ENCODE results near the gene CIROP.

The CIROP gene

DNA sequence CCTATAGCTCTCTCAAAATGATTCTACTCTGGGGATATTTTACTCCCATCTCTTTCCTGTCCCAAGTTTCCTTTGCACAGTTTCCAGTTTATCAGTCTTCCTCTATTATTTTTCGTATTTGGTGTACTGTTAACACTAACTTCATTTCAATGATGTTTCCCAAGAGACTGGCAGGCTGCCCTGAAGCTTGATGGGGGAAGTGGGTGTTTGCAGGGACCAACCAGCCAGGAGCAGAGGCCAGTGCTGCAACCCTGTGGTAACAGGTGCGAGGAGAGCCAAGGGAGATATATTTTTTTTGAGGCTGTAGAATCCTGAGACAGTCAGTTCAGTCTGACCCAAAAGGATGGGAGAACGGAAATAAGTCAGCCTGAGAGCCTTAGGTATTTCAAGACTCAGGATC is 26.1 kb upstream of the CIROP start:
- peak; percentile 90 for DNase-seq

- no peak for DNase-seq
Observed at GRCh38 chr14:23129759-23130316, 25.0 kb upstream of the CIROP start.

DNA sequence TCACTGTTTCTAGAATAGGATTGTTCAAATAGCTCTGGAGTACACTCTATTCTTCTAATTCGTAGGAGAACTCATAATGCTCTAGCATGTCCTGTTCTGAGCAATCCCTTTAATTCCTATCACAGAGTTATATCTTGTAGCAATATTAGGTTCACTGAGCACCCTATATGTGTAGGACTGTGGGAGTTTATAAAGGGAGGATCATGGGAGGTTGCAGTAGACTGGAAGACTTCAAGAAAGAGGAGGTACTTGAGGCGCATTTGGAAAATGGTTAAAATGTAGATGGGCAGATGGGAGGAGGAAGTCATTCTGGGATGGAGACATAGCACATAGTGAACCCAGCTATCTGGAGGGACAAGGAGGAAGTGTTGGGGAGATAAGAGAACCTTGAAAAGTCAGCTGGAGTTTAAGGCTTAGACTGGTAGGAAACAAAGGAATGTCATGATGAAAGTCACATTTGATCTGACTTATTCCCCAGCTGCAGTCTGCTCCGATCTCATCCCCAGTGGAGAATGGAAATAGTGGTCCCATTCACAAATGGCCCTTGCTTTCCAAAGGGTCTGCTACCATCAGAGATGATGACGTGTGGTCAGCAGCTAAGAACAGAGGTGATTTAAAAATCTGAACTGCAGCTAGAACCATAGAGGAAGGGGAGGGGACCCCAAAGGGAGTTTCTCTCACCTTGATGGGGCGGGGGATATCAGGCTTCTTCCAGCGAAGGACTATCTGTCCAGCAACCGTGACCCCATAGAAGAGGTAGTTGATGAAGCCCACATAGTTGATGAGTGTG is 24.4 kb upstream of the CIROP start:
- DNase-seq, result peak; percentile 76

GRCh38 chr14:23127861-23128260 is 23.1 kb upstream of the CIROP start:
- no peak for DNase-seq

GRCh38 chr14:23126548-23127278 is 21.9 kb upstream of the CIROP start:
- no peak for DNase-seq

- DNase-seq, result no peak
Observed at GRCh38 chr14:23125933-23126524, 21.2 kb upstream of the CIROP start.

- no peak for DNase-seq
Observed at GRCh38 chr14:23125011-23125410, 20.2 kb upstream of the CIROP start.

DNA sequence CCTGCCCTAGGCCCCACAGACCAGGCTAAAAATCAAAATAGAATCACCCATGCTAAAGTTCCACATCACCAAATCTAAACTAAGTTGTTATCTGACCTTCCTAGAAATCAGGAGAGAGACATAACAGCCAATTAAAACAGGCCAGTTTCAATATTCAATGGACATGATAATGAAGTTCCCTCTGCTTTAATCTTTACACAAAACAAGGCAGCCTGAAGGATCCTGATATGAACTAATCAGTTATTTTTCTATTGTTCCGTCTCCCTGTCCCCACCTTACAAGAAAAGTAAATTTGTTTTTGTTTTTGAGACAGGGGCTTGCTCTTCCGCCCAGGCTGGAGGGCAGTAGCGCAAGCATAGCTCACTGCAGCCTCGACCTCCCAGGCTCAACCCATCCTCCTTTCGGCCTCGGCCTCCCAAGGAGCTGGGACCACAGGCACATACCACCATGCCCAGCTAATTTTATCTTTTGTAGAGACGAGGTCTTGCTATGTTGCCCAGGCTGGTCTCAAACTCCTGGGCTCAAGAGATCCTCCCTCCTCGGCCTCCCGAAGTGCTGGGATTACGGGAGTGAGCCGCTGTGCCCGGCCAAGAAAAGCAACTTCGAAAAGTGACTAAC is 19.7 kb upstream of the CIROP start:
- no peak for DNase-seq

- DNase-seq, result no peak
Observed at GRCh38 chr14:23123419-23123818, 18.6 kb upstream of the CIROP start.

- DNase-seq, result no peak
Observed at GRCh38 chr14:23122086-23122485, 17.3 kb upstream of the CIROP start.

- no peak for DNase-seq
Observed at GRCh38 chr14:23121361-23121771, 16.6 kb upstream of the CIROP start.

DNA sequence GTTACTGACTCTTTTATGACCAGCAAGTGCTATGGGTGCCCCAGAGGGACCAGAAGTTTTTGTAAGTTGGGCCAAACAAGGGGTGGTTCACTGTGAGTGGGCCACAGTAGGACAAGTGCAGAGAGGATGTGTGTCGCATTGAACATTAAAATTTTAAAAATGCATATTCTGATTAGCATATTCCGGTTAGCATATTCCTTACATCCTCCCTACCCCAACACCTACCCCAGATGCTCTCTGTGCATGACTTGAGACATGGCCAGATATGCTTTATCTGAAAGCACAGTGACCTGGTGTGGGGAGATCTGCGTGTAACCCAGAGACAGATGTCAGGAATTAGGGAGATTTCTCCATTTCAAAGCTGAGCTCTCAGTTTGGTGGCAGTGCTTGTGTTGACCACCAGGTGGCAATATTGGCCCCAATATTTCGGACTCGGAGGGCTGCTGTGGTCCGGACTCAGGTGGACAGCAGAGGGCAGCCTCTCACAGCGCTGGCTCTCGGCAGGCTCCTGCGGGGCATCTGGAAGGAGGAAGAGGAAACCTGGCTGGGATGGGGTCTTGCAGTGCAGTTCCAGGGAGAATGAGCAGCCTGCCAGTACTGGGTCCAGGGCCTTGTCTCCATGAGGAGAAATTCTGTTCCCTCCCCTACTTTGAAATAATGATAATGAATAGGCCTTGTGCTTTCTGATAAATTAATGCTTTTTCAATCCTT is 15.9 kb upstream of the CIROP start:
- DNase-seq, result peak; percentile 64

DNA sequence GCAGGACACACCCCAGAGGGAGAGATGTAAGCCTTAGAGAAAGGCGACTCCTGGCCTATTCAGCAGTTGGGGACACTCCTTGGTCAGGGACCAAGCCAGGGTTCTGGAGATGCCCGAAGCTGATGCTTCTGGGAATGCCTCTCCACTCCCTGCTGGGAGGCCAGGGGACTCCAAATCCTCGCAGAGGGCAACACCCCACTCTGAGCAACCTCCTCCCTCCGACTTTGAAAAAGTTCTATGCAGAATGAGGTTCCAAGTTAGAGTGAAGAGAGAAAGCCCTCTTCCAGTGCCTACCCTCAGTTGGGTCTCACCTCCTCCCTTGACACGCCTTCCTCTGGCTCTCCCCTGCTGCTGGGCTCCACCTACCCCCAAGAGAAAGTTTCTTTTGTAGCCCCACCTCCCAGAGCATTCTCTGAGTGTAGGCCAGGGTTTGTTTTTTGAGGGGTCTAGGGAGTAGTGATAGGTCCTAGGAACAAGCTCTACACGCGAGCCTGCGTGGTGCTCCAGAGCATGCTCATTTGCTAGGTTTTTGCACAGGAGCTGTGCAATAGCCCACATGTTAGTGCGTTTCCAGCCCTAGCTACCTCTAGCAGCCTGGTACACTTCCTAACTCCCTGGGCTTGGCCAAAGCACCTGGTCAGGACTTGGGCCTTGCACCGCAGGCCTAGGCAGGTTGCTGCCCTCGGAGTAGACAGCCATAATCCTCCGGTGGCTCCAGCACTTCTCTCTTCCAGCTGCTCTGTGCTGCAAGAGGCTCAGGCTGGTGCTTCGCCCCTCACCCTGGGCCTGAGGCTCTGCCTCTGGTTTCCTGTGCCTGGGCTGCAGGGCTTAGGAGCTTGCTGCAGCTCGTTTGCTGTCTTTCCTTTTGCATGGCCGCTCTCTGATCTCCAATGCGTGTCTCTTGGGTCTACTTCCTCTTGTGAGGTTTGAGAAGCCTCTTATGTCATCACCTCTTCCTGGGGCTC is 14.9 kb upstream of the CIROP start:
- DNase-seq, result peak; percentile 94

- DNase-seq, result peak; percentile 89
Observed at GRCh38 chr14:23118506-23119362, 13.9 kb upstream of the CIROP start, which contains the start of gene CEBPE. CEBPE (minus strand) TSS chr14:23119255; CDS start chr14:23119091, 164 bp downstream.

- no peak for DNase-seq
Observed at GRCh38 chr14:23117371-23118020, 12.7 kb upstream of the CIROP start.

DNA sequence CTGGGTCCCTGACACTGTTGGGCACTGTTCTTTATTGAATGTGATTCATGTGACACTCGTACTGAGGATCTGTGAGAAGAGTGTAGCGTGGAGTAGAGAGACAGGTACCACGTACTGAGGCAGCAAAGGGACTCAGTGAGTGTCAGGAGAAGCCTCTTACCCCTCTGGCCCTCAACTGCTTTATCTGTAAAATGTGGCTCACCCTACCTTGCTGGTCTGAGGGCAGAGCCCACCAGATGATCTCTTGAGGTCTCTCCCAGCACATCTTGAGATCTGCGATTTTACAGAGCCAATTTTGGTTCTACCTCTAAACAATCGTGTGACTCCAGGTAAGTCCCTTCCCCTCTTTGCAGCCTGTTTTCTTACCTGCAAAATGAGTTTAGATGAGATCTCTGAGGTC is 11.1 kb upstream of the CIROP start:
- DNase-seq, result no peak

DNA sequence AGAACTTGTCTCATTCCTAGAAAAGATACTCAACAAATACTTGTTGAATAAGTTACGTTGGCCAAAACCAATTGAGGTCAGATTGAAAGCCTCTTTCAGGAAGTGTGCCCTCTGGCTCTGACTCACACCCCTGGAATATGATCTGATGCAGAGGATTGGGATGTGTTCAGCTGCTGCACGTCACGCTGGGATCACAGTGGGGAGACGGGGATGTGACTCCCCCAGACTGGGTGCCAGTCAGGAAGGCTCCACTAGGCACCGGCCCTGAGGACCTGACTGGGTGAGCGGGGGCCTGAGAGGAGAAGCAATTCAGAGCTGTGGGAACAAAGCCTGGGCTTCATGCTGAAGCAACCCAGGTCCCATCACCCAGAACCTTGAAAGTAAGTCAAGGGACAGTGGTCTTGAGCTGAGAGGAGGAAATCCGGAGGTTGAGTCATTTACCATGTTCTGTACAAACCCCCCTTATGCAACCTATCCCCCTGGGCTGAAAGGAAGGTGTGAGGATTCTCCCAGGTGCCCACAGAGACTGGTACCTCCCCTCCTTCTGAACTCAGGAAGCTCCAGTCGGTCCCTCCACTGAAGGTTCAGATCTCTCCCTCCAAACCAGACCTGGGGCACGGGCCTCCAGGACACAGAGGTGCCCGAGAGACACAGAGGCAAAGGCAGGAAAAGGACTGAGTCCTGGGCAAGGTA is 10.4 kb upstream of the CIROP start:
- DNase-seq, result peak; percentile 85

DNA sequence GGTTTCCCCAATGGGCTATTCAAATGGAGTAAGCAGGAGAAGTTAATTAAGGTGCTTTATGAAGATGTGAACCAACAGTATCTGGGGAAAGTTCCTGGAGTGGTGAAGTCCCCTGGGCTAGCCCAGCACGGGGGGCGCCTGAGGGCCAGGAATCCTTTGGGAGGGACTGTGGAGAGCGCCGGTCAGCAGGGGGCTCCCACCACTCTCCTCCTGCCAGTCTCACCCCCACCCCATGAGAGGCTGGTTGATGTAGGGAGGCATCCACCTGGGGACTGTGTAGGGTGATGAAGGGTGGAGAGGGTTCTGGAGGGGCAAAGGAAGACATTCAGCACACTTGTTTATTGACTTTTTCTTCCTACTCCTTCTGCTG is 9.9 kb upstream of the CIROP start:
- DNase-seq, result no peak

DNA sequence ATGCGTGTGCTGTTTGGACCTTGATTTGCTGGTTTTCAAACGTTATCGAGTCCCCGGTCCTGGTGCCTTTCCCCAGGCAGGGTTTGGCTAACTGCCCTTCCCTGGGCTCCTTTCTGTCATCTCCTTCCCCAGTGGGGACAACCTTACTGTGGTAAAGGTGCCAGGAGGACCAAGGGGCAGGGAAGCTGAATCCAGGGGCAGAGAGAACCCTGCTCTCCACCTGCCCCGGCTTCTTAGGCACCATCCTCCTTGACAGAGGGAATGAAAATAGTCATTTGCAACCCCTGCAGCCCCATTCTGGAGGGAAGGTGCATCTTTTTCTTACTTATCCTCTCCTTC is 9.3 kb upstream of the CIROP start:
- DNase-seq, result no peak
